GM12878 (cell line): ENCODE results near the gene LRRC63. TPM values are rescaled to one million over a fixed set of nuclear protein-coding genes. Genes with fewer than 3 reads are reported as not detected.

Experiments
- ATAC-seq: fragments of 200-7000 bp; cut with Tn5 transposase; 3 replicates; pipeline ENCODE4 v1.9.1; 2020; ENCODE audit warnings: mild to moderate bottlenecking, moderate library complexity
- BruUV-seq: library from RNA; stranded (reverse); fragments of 400-500 nt; replicated peaks from 2 replicates; lab custom pipeline; 2021; lab: Mats Ljungman, UMichigan
- CTCF ChIA-PET: fragments of 300-600 bp; sonication (Branson Sonifier 250); formaldehyde crosslinking; extraction: SDS; loops from one replicate; lab custom pipeline; 2021; ENCODE audit warnings: inconsistent platforms; lab: Yijun Ruan, JAX
- POLR2A ChIA-PET: fragments of 350-600 bp; formaldehyde crosslinking; extraction: SDS; loops from one replicate; lab custom pipeline; 2021; ENCODE audit warnings: inconsistent platforms; lab: Charles Lee
- RAD21 ChIA-PET: fragments of 300-600 bp; sonication (Branson Sonifier 250); formaldehyde crosslinking; loops from one replicate; lab custom pipeline; 2023; ENCODE audit warnings: antibody characterized with exemption; ENCODE audit not compliant: unreplicated experiment; lab: Charles Lee
- SMC1A ChIA-PET: fragments of 300-600 bp; sonication (Branson Sonifier 250); formaldehyde crosslinking; loops from one replicate; lab custom pipeline; 2023; ENCODE audit not compliant: unreplicated experiment, uncharacterized antibody; lab: Charles Lee
- DNase-seq: peaks from one replicate; pipeline ENCODE4 v3.0.0-alpha.2; 2011; ENCODE audit warnings: low read depth, low spot score
- FAIRE-seq: peaks from 3 replicates; lab custom pipeline; 2011; peaks lifted over from hg19 to GRCh38; lab: Jason Lieb, UNC
- H2AFZ ChIP-seq: 2 replicates; pipeline ENCODE4 v1.6.0; 2011; ENCODE audit warnings: low read depth, low read length, control low read depth; ENCODE audit not compliant: control insufficient read depth
- H3K27ac ChIP-seq: 2 replicates; pipeline ENCODE4 v1.5.1; 2011; ENCODE audit warnings: control low read depth; ENCODE audit not compliant: control insufficient read depth, insufficient read depth
- H3K27me3 ChIP-seq, 2 experiments: replicated peaks in 1 of 2; 2 replicates each; pipeline versions ENCODE4 v1.6.0 to v1.6.1; 2011; ENCODE audit warnings: low read length in 1 of 2; ENCODE audit not compliant: control insufficient read depth in 2 of 2, insufficient read depth in 2 of 2
- H3K36me3 ChIP-seq, 2 experiments: 2 replicates each; pipeline ENCODE4 v1.5.1; 2011; ENCODE audit warnings: low read length in 1 of 2; ENCODE audit not compliant: control insufficient read depth in 2 of 2, insufficient read depth in 2 of 2
- H3K4me1 ChIP-seq: 2 replicates; pipeline ENCODE4 v1.6.1; 2011; ENCODE audit warnings: mild to moderate bottlenecking, low read length, moderate library complexity, mixed read lengths; ENCODE audit not compliant: control insufficient read depth, insufficient read depth
- H3K4me2 ChIP-seq: 2 replicates; pipeline ENCODE4 v1.6.0; 2011; ENCODE audit warnings: control low read depth; ENCODE audit not compliant: control insufficient read depth, insufficient read depth
- H3K4me3 ChIP-seq: fragments of 200-600 bp; sonication (generic); 2 replicates; pipeline ENCODE4 v1.5.1; 2016
- H3K79me2 ChIP-seq: 2 replicates; pipeline ENCODE4 v1.6.0; 2011; ENCODE audit warnings: low read length; ENCODE audit not compliant: control insufficient read depth, insufficient read depth
- H3K9ac ChIP-seq: 2 replicates; pipeline ENCODE4 v1.8.0; 2011; ENCODE audit warnings: low read length, control low read depth, mixed read lengths; ENCODE audit not compliant: control insufficient read depth, insufficient read depth
- H3K9me3 ChIP-seq: replicated peaks from 3 replicates; pipeline ENCODE4 v1.5.1; 2011; ENCODE audit warnings: mild to moderate bottlenecking, low read length; ENCODE audit not compliant: control insufficient read depth, insufficient read depth
- H4K20me1 ChIP-seq: 2 replicates; pipeline ENCODE4 v1.6.0; 2011; ENCODE audit not compliant: control insufficient read depth, insufficient read depth
- BACH1 ChIP-seq: fragments of 450-650 bp; IDR thresholded peaks from 2 replicates; pipeline ENCODE4 v1.6.1; 2017; ENCODE audit warnings: mild to moderate bottlenecking, borderline replicate concordance
- BMI1 ChIP-seq: fragments of 450-650 bp; IDR thresholded peaks from 2 replicates; pipeline ENCODE4 v1.6.1; 2016; ENCODE audit warnings: mild to moderate bottlenecking, moderate library complexity, borderline replicate concordance
- CBX5 ChIP-seq: sonication (generic); IDR thresholded peaks from 2 replicates; pipeline ENCODE4 v1.6.1; 2016; ENCODE audit warnings: low read depth, moderate library complexity, mild to moderate bottlenecking, inconsistent platforms
- ETV6 ChIP-seq, 2 experiments: fragments of 450-650 bp in 1 of 2; IDR thresholded peaks in 1 of 2; conservative IDR thresholded peaks in 1 of 2; 2 replicates each; pipeline ENCODE4 v1.6.1; 2014; ENCODE audit warnings: antibody characterized with exemption in 1 of 2, borderline replicate concordance in 1 of 2, low read depth in 1 of 2, mild to moderate bottlenecking in 1 of 2, moderate library complexity in 1 of 2
- FOS ChIP-seq: IDR thresholded peaks from 3 replicates; pipeline ENCODE4 v1.6.1; 2011; ENCODE audit warnings: borderline replicate concordance; ENCODE audit not compliant: insufficient read length; ENCODE audit errors: extremely low read depth
- GABPA ChIP-seq: IDR thresholded peaks from 2 replicates; pipeline ENCODE4 v1.6.1; 2014; ENCODE audit warnings: antibody characterized with exemption, low read depth, mild to moderate bottlenecking, inconsistent platforms
- HCFC1 ChIP-seq: fragments of 150-350 bp; IDR thresholded peaks from 2 replicates; pipeline ENCODE4 v1.6.1; 2014; ENCODE audit warnings: low read length
- HSF1 ChIP-seq: fragments of 150-350 bp; IDR thresholded peaks from 2 replicates; pipeline ENCODE4 v1.6.1; 2014; ENCODE audit warnings: mild to moderate bottlenecking, low read depth, low read length
- LARP7 ChIP-seq: fragments of 450-650 bp; IDR thresholded peaks from 2 replicates; pipeline ENCODE4 v1.6.1; 2017; ENCODE audit warnings: mild to moderate bottlenecking
- MEF2A ChIP-seq: IDR thresholded peaks from 2 replicates; pipeline ENCODE4 v1.6.1; 2011; ENCODE audit warnings: low read depth, mild to moderate bottlenecking, low read length, moderate library complexity; ENCODE audit not compliant: insufficient read depth
- MEF2B ChIP-seq: fragments of 450-650 bp; IDR thresholded peaks from 2 replicates; pipeline ENCODE4 v1.6.1; 2018; ENCODE audit warnings: mild to moderate bottlenecking, moderate library complexity; ENCODE audit not compliant: partially characterized antibody, poor library complexity, severe bottlenecking
- RCOR1 ChIP-seq: conservative IDR thresholded peaks from 2 replicates; pipeline ENCODE4 v1.6.1; 2012; ENCODE audit warnings: low read depth, low read length, improper control_type of control experiment
- SP1 ChIP-seq: IDR thresholded peaks from one replicate; pipeline ENCODE4 v1.6.1; 2011; ENCODE audit warnings: low read depth, low read length
- TAF1 ChIP-seq: IDR thresholded peaks from 2 replicates; pipeline ENCODE4 v1.6.1; 2011; ENCODE audit warnings: mild to moderate bottlenecking, low read depth, low read length, borderline replicate concordance
- TCF12 ChIP-seq: IDR thresholded peaks from 2 replicates; pipeline ENCODE4 v1.6.1; 2011; ENCODE audit warnings: low read depth, mild to moderate bottlenecking, low read length
- ZNF622 ChIP-seq: fragments of 450-650 bp; IDR thresholded peaks from 2 replicates; pipeline ENCODE4 v1.6.1; 2017; ENCODE audit warnings: mild to moderate bottlenecking, inconsistent platforms
- WGBS: methylation state at CpG from one replicate; pipeline ENCODE4 v1.1.6; 2016; ENCODE audit warnings: low lambda C conversion rate; ENCODE audit not compliant: insufficient replicate concordance, insufficient coverage; ENCODE audit errors: missing lambda C conversion rate; 5-methylcytosine and 5-hydroxymethylcytosine counted together
- in situ Hi-C: fragments of 300-500 bp; cut with MboI; formaldehyde crosslinking; loops from 9 replicates; pipeline ENCODE4 v1.14.3; 2018; ENCODE audit warnings: mixed read lengths
- intact Hi-C: fragments of 100-400 bp; cut with micrococcal nuclease; formaldehyde crosslinking; loops from one replicate; pipeline ENCODE4 v1.14.2; 2022; ENCODE audit not compliant: unreplicated experiment
- polyA plus RNA-seq, 11 experiments: library from polyadenylated mRNA; depleted of rRNA in 4 of 11; unstranded in 6 of 11; stranded (reverse) in 5 of 11; fragments of >200 nt; fragmentation: Nextera tagmentation in 4 of 11; fragmentation: Illumina TruSeq in 1 of 11; extraction: Ambion mirVana in 4 of 11; extraction: Trizol in 1 of 11; gene quantifications; 1 replicate in 1 of 11; 2 replicates in 10 of 11; pipeline versions ENCODE4 v1.2.1 to v1.2.3, GENCODE V29; 2011 to 2016; ENCODE audit warnings: inconsistent platforms in 2 of 11, missing spikeins in 2 of 11, low read depth in 1 of 11
- total RNA-seq, 4 experiments: library from RNA; depleted of rRNA in 3 of 4; stranded (reverse); fragments of >200 nt in 3 of 4; fragmentation: Illumina TruSeq in 1 of 4; extraction: Trizol in 1 of 4; gene quantifications; 2 replicates each; pipeline versions ENCODE4 v1.2.1 to v1.2.3, GENCODE V29; 2013 to 2021
- TF ChIP-seq, protein P1 (sequence below): IDR thresholded peaks from 2 replicates; pipeline ENCODE4 v1.6.1; 2011; ENCODE audit warnings: low read depth, low read length, improper control_type of control experiment, borderline replicate concordance

LRRC63 gene
- total and polyA plus RNA-seq, 10 of the 15 experiments (the other 5 are each of a cell fraction or from before 2014, with no cell fraction given): 0.34 to 0.98 (median 0.76) TPM; not detected in 1

GRCh38 chr13:46318986-46319385 lies 107.3 kb downstream of the LRRC63 start (continued):
- TF ChIP-seq, protein P1, sequence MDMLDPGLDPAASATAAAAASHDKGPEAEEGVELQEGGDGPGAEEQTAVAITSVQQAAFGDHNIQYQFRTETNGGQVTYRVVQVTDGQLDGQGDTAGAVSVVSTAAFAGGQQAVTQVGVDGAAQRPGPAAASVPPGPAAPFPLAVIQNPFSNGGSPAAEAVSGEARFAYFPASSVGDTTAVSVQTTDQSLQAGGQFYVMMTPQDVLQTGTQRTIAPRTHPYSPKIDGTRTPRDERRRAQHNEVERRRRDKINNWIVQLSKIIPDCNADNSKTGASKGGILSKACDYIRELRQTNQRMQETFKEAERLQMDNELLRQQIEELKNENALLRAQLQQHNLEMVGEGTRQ: no peak
- TF ChIP-seq RCOR1 (no peak), MEF2A (no peak), GABPA (no peak)

DNA sequence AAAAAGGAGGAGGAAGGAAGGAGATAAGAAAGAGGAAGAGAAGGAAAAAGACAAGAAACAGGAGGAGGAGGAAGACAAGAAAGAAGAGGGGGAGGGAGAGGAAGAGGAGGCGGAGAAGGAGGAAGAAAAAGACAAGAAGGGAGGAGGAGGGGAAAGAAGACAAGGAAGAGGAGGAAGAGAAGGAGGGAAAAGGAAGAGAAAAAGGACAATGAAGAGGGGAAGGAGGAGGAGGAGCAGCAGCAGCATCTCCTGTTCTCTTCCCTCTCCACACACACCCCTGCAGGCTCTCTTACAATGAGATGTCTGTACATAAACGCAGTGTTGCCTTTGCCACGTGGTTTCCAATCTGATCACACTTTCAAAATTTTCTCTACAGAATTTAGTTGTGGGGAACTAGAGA lies 108.7 kb downstream of the LRRC63 start:
- peak; percentile 12 for ATAC-seq
- Histone ChIP-seq H3K4me1 (no peaks in the 10 kb centered on the region), H3K79me2 (no peaks in the 10 kb centered on the region), H3K27me3 (no peaks in the 10 kb centered on the region), H3K27ac (no peak overlapping the region), H3K9ac (no peak overlapping the region), H3K4me2 (no peak overlapping the region), H4K20me1 (no peaks in the 10 kb centered on the region), H3K36me3 (no peaks in the 10 kb centered on the region), H3K4me3 (no peak overlapping the region), H2AFZ (no peak overlapping the region; the same call in 1 of the 2 replicates), H3K9me3 (no peaks in the 10 kb centered on the region)
- FAIRE-seq: no peak
- RAD21 ChIA-PET: interaction anchor here (1.0 kb wide), 1 partner anchor 60 kb away, joined by 3 read pairs; no protein-coding TSS in a partner anchor
- CTCF ChIA-PET: interaction anchor here (1.0 to 1.4 kb wide), 3 partner anchors 49 to 138 kb away, joined by 3 to 5 read pairs (median 4); no protein-coding TSS in a partner anchor
- in situ Hi-C loops (no loop called here), intact Hi-C loops (loop anchor here (5.0 to 10.0 kb wide), 3 partner anchors 134 to 808 kb away; no protein-coding TSS in a partner anchor)
- no TSS peak for BruUV-seq
- no peak for DNase-seq
- SMC1A ChIA-PET: interaction anchor here (1.2 to 1.7 kb wide), 3 partner anchors 8 to 48 kb away, joined by 3 to 4 read pairs (median 3); no protein-coding TSS in a partner anchor
- WGBS: 54% methylated on average over 3 of the region's 3 CpGs
- POLR2A ChIA-PET: interaction anchor here (0.7 kb wide), 1 partner anchor 11 kb away, joined by 3 read pairs; no protein-coding TSS in a partner anchor
- TF ChIP-seq HSF1: no peak
- TF ChIP-seq MEF2B: no peak
- TF ChIP-seq BACH1: no peak
- no peak for TF ChIP-seq LARP7
- TF ChIP-seq, protein P1: no peak
- TF ChIP-seq CBX5: no peak
- no peak for TF ChIP-seq ETV6 (conservative IDR thresholded peaks at IDR 0.05 in 1 of 2, IDR thresholded peaks at IDR 0.05 in 1 of 2; ENCODE audit: borderline replicate concordance in 1 of 2, low read depth in 1 of 2)
- TF ChIP-seq TCF12: no peak
- TF ChIP-seq ZNF622: no peak
- TF ChIP-seq SP1: no peak
- no peak for TF ChIP-seq FOS
- no peak for TF ChIP-seq BMI1
- TF ChIP-seq HCFC1: no peak
- TF ChIP-seq TAF1: no peak
